GM19023 (cell line): ENCODE results near the gene NTRK1.

ENCODE experiments used
- ATAC-seq: cut with Tn5 transposase; IDR thresholded peaks from one replicate; pipeline ENCODE4 v1.9.1; 2021; ENCODE audit warnings: mild to moderate bottlenecking, moderate library complexity; ENCODE audit not compliant: unreplicated experiment

The NTRK1 gene

GRCh38 chr1:156877433-156878170 lies 16.9 kb downstream of the NTRK1 start:
- no peak for ATAC-seq

- ATAC-seq: no peak
Observed at GRCh38 chr1:156879876-156880275, 19.2 kb downstream of the NTRK1 start.

GRCh38 chr1:156880473-156880872 lies 19.8 kb downstream of the NTRK1 start:
- no peak for ATAC-seq

- ATAC-seq: no peak
Observed at GRCh38 chr1:156881101-156881500, 20.4 kb downstream of the NTRK1 start.

- no peak for ATAC-seq
Observed at GRCh38 chr1:156881663-156882062, 21.0 kb downstream of the NTRK1 start.

GRCh38 chr1:156882543-156882942 lies 21.9 kb downstream of the NTRK1 start:
- ATAC-seq: no peak

- no peak for ATAC-seq
Observed at GRCh38 chr1:156883919-156884318, 23.3 kb downstream of the NTRK1 start.

GRCh38 chr1:156884560-156885184 lies 24.0 kb downstream of the NTRK1 start:
- ATAC-seq: no peak

- no peak for ATAC-seq
Observed at GRCh38 chr1:156885314-156885713, 24.6 kb downstream of the NTRK1 start.

- ATAC-seq: no peak
Observed at GRCh38 chr1:156885880-156886355, 25.3 kb downstream of the NTRK1 start.

GRCh38 chr1:156886583-156887281 lies 26.1 kb downstream of the NTRK1 start:
- no peak for ATAC-seq

GRCh38 chr1:156887317-156887716 lies 26.7 kb downstream of the NTRK1 start:
- ATAC-seq: no peak

- ATAC-seq: no peak
Observed at GRCh38 chr1:156887734-156888133, 27.1 kb downstream of the NTRK1 start.

GRCh38 chr1:156889802-156890580 lies 29.3 kb downstream of the NTRK1 start:
- no peak for ATAC-seq

GRCh38 chr1:156892190-156893047 lies 31.8 kb downstream of the NTRK1 start:
- ATAC-seq: no peak

- no peak for ATAC-seq
Observed at GRCh38 chr1:156893048-156893953, 32.6 kb downstream of the NTRK1 start, which contains the start of gene PEAR1. Gene PEAR1 (plus strand): TSS chr1:156893718. CDS start chr1:156903927, 10,209 bp downstream.

GRCh38 chr1:156894001-156894400 lies 33.3 kb downstream of the NTRK1 start:
- no peak for ATAC-seq

- ATAC-seq: no peak
Observed at GRCh38 chr1:156894711-156895454, 34.2 kb downstream of the NTRK1 start.
